ENCODE data around the gene PTPN20.

DNA sequence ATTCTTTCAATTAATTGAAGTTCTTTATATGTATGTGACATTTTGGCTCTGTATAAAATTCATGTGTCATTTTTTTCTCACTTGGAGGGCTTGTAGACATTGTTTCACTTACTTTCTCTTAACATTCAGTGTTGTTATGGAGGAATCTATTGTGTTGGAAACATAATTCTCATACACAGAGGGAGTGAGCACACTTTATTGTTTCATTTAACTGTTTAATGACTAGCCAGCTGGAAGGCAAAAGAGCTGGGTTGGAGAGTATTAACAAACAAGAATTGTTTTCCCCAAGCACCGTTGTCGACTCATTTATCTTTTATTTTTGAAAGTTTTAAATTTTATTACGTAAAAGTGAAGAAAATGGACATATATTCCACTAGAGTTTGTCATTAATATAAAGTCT, 98.8 kb downstream of the PTPN20 start:
- no peak for TF ChIP-seq CTCF (IDR thresholded peaks at IDR 0.05 in 8 of 11, conservative IDR thresholded peaks at IDR 0.05 in 3 of 11)
- no peak for TF ChIP-seq POLR2A (IDR thresholded peaks at IDR 0.05)
- TF ChIP-seq POLR2AphosphoS5 (IDR thresholded peaks at IDR 0.05), result no peak
